Omental fat pad (tissue), 4 donors: Measurements from ENCODE around the gene ZDHHC8. TPM values are rescaled to one million over a fixed set of nuclear protein-coding genes. Genes with fewer than 3 reads are reported as not detected.

Experiments
- ATAC-seq: fragments of 150-250 bp; one replicate; pipeline ENCODE4 v1.9.1; 2016; ENCODE audit warnings: mild to moderate bottlenecking, moderate library complexity; ENCODE audit not compliant: low FRiP score
- DNase-seq: peaks from one replicate; pipeline ENCODE4 v3.0.0-alpha.2; 2019; ENCODE audit warnings: low spot score
- CTCF ChIP-seq, 3 donors: fragments of 450-650 bp; IDR thresholded peaks; one replicate each; pipeline ENCODE4 v1.5.1; 2016 to 2017; ENCODE audit warnings: antibody characterized with exemption in 3 of 3, mild to moderate bottlenecking in 3 of 3, moderate library complexity in 2 of 3
- total RNA-seq, 4 donors: library from RNA; depleted of rRNA; stranded (reverse); fragments of >200 nt; gene quantifications; one replicate each; pipeline ENCODE4 v1.1.0, GENCODE V29; 2016

The ZDHHC8 gene
- total RNA-seq, 4 donors from 2014 or later = 9.5 to 23.3 (median 16.4) TPM

DNA sequence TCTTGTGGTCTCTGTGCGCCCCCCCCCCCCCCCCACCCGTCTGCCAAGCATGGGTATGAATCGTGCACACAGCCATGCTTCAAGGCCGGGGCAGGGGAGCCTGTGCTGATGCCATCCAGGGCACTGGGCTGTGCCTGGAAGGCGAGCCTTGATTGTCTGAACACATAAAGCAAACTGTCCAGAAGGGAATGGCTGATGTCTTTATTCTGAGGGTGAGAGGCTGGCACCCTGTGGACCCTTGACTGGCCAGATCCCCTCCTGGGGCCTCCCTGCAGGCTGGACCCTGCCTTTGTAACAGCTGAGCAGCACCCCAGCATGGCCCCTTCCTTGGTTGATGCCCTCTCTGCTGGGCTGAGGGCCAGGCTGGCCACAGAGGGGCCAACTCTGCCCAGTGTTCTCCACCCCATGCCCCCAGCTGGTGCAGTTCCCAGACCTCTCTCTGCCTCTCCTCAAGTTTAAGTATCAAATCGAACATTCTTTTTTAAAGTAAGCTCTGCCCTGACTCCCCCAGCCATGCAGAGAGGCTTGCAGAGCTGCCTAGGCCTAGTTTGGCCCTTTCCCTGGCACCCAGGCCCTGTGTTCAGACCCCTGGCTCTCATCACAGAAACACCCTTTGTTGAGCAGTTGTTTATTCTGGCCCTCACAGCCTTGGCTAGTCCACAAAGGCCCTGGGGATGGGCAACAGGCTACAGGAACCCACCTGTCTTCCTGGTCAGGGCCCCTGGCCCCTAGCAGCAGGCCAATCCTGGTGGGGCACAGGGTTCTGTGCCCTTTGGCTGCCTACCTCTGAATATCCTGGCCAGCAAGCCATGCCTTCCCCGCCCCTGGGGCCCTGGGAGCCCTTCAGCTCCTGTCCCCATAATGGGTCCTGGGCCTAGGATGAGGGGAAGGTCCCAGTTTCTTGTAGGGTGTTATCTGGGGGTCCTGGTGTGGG, 19.6 kb upstream of the ZDHHC8 start:
- ATAC-seq (no peak), DNase-seq (no peak)
- TF ChIP-seq CTCF (IDR thresholded peaks at IDR 0.05) = no peak

- DNase-seq = no peak
- no peak for TF ChIP-seq CTCF (IDR thresholded peaks at IDR 0.05)
Observed at GRCh38 chr22:20112623-20113511, 18.7 kb upstream of the ZDHHC8 start.

GRCh38 chr22:20113551-20114310, 17.9 kb upstream of the ZDHHC8 start:
- DNase-seq (no peak), ATAC-seq (no peak)
- no peak for TF ChIP-seq CTCF (IDR thresholded peaks at IDR 0.05)

More at GRCh38 chr22:20112623-20113511, 18.7 kb upstream of the ZDHHC8 start:
- no peak for ATAC-seq

- no peak for DNase-seq
- TF ChIP-seq CTCF (IDR thresholded peaks at IDR 0.05) = no peak
- ATAC-seq = no peak
Observed at GRCh38 chr22:20114506-20115475, 16.8 kb upstream of the ZDHHC8 start.

DNA sequence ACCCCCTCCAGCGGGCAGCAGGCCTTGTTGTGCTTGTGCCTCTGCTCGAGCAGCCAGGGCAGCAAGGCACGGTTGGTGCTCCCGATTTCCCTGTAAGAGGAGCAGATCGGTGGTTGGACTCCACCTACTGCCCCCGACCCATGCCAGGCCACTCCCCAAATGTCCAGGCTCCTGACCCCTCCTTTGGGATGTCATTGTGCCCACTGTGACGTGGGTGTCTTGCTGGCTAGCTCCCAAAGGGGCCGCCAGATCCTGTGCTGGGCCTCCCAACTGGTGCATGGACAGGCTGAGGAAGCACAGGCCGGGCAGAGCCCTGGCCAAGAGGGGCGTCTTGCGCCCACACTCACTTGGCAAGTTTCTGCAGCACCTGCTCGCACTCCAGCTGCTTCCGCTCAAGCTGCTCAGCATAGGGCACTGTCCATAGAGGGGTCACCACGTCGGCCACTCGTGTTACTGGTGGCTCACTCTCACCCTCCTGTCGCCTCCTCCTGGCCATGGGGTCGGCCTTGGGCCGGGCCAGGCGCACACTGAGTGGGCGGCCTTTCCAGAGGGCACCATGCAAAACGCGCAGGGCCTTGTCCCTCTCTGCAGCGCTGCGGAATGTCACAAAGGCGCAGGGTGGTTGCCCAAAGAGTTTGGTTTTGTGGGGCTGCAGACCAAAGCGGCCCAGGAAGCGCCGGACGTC, 15.8 kb upstream of the ZDHHC8 start, which contains the start of gene RANBP1:
RANBP1 (plus strand) TSS at position 414 of the 685 bp plus-strand sequence; CDS start at position 495, 81 bp downstream.
- DNase-seq (no peak), ATAC-seq (no peak)
- no peak for TF ChIP-seq CTCF (IDR thresholded peaks at IDR 0.05)
